ENCODE measurements around the gene ARL15. TPM values are rescaled to one million over a fixed set of nuclear protein-coding genes. Genes with fewer than 3 reads are reported as not detected.

The ARL15 gene
- total and polyA plus RNA-seq, 9 of the 15 experiments (the other 6 are each of a cell fraction or from before 2014, with no cell fraction given), result 18.5 to 80.4 (median 57.0) TPM

DNA sequence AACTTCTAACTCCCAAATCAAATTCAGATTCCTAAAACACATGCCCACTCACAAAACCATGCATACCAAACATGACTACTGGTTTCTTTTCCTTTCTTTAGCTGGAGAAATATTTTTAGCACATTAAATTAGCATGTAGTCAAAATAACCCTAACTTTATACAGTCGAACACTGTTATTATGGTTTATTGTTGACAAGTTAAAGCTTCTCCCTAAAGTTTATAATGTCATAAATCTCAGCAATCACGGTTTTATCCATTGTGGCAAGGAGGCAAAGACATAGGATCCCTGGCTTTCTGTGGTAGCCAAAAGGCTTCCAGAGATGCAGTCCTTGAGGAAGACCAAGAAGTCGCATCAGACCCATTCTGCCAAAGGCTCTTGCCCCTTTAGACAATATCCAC lies 27.5 kb downstream of the ARL15 start:
- Histone ChIP-seq H3K4me3 (no peak overlapping the region), H2AFZ (ENCODE audit: low read depth, low read length) (no peak overlapping the region), H4K20me1 (replicated peaks; ENCODE audit: control insufficient read depth, insufficient read depth, low read length) (no peaks in the 10 kb centered on the region; the same call in 1 of the 2 replicates), H3K4me2 (ENCODE audit: insufficient read depth, low read length) (no peak overlapping the region), H3K36me3 (ENCODE audit: control insufficient read depth, insufficient read depth, low read length) (peaks cover 35% of the 10 kb centered on the region), H3K4me1 (replicated peaks in 1 of 2; ENCODE audit: control insufficient read depth in 2 of 2, insufficient read depth in 2 of 2, low read length in 2 of 2) (peaks cover 4 to 26% of the 10 kb centered on the region in 2 experiments; a peak in 4 of 5 replicates), H3K27ac (ENCODE audit: extremely low read depth, low read depth, low read length) (no peak overlapping the region), H3K79me2 (ENCODE audit: control insufficient read depth, insufficient read depth, low read length) (peaks cover 100% of the 10 kb centered on the region), H3K27me3 (ENCODE audit: control insufficient read depth in 2 of 2, insufficient read depth in 2 of 2, low read length in 2 of 2) (no peaks in the 10 kb centered on the region), H3K9me1 (ENCODE audit: control insufficient read depth, insufficient read depth, low read length) (no peaks in the 10 kb centered on the region), H3K9me3 (replicated peaks; ENCODE audit: control insufficient read depth, insufficient read depth, low read depth, low read length) (no peaks in the 10 kb centered on the region; the same call in 1 of the 2 replicates), H3K9ac (ENCODE audit: insufficient read depth in 1 of 2, low read depth in 2 of 2, low read length in 2 of 2) (no peak overlapping the region)
- DNase-seq (ENCODE audit: extremely low read depth in 1 of 4, low spot score in 3 of 4), result no peak
- CTCF ChIA-PET (ENCODE audit: low intra/inter-chr PET ratio), result no interaction called here
- BruUV-seq (replicated peaks), result no TSS peak
- intact Hi-C loops (cut with micrococcal nuclease) (no loop called here), in situ Hi-C loops (cut with MboI) (no loop called here)
- no peak for FAIRE-seq
- no peak for ATAC-seq
- POLR2A ChIA-PET, result interaction anchor here (1.0 kb wide), 1 partner anchor 11 kb away, joined by 4 read pairs; no protein-coding TSS in a partner anchor
- 67% methylated on average over 3 of the region's 3 CpGs for WGBS (ENCODE audit: insufficient coverage, low coverage, missing lambda C conversion rate)
- no peak for TF ChIP-seq FOS (IDR thresholded peaks at IDR 0.05; ENCODE audit: extremely low read depth, insufficient read length)
- TF ChIP-seq, protein P1, sequence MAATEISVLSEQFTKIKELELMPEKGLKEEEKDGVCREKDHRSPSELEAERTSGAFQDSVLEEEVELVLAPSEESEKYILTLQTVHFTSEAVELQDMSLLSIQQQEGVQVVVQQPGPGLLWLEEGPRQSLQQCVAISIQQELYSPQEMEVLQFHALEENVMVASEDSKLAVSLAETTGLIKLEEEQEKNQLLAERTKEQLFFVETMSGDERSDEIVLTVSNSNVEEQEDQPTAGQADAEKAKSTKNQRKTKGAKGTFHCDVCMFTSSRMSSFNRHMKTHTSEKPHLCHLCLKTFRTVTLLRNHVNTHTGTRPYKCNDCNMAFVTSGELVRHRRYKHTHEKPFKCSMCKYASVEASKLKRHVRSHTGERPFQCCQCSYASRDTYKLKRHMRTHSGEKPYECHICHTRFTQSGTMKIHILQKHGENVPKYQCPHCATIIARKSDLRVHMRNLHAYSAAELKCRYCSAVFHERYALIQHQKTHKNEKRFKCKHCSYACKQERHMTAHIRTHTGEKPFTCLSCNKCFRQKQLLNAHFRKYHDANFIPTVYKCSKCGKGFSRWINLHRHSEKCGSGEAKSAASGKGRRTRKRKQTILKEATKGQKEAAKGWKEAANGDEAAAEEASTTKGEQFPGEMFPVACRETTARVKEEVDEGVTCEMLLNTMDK (IDR thresholded peaks at IDR 0.05; ENCODE audit: borderline replicate concordance, insufficient read depth, low read depth, low read length, poor library complexity, severe bottlenecking), result no peak
- TF ChIP-seq, protein P2, sequence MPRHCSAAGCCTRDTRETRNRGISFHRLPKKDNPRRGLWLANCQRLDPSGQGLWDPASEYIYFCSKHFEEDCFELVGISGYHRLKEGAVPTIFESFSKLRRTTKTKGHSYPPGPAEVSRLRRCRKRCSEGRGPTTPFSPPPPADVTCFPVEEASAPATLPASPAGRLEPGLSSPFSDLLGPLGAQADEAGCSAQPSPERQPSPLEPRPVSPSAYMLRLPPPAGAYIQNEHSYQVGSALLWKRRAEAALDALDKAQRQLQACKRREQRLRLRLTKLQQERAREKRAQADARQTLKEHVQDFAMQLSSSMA (CRISPR knock-in tag; IDR thresholded peaks at IDR 0.05), result no peak
- TF ChIP-seq POLR2H (tag; IDR thresholded peaks at IDR 0.05; ENCODE audit: low read depth), result no peak
- no peak for TF ChIP-seq ZFP1 (CRISPR knock-in tag; IDR thresholded peaks at IDR 0.05)
- no peak for TF ChIP-seq ATF7 (IDR thresholded peaks at IDR 0.05)

Data from K562 (cell line).